Measurements from ENCODE around the gene MACIR. TPM values are rescaled to one million over a fixed set of nuclear protein-coding genes. Genes with fewer than 3 reads are reported as not detected.

MACIR gene, protein sequence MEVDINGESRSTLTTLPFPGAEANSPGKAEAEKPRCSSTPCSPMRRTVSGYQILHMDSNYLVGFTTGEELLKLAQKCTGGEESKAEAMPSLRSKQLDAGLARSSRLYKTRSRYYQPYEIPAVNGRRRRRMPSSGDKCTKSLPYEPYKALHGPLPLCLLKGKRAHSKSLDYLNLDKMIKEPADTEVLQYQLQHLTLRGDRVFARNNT
- total RNA-seq: 10.8 and 11.6 TPM in 2 replicates

DNA sequence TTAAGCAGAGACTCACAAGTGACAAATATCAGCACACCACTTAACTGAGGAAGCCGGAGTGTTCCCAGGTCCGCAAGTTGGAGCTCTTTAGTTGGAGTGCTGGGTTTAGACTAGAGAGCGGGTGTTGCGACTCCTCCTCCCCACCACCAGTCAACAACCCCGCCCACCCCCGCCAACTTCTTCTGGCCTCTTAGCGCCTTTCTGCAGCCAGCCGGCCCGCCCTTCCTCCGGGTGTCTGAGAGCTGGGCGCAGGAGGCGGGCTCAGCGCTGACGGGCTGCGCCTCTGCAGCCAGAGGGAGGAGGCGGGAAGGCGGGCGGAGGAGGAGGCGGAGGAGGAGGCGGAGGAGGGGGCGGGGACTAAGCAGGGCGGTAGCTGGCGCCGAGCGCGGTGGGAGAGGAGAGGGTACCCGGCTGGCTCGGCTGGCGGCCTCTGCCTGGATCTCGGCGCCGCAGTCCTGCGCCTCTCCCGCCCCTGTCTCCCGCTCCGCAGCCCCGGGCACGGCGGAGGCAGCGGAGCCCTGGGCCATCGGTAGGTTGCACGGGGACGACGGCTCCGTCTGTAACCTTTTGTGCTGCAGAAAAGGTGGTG lies at the start of gene MACIR:
Gene MACIR (plus strand): TSS at position 396 of the 589 bp plus-strand sequence. CDS start 17,157 bp downstream, outside the sequence.
- H3K27me3 ChIP-seq (ENCODE audit: control insufficient read depth, insufficient read depth, low read length): no peaks in the 10 kb centered on the region
- no peak for TF ChIP-seq CTCF (IDR thresholded peaks at IDR 0.05; ENCODE audit: insufficient read depth, low read length, severe bottlenecking)
- no peak for FAIRE-seq
- H3K36me3 ChIP-seq (ENCODE audit: control insufficient read depth, insufficient read depth, low read length): no peaks in the 10 kb centered on the region
- DNase-seq (ENCODE audit: low read depth): peak; percentile 91
- peak within 1 kb of the TSS; percentile 95 for H3K4me3 ChIP-seq (ENCODE audit: low read depth, low read length)

DNA sequence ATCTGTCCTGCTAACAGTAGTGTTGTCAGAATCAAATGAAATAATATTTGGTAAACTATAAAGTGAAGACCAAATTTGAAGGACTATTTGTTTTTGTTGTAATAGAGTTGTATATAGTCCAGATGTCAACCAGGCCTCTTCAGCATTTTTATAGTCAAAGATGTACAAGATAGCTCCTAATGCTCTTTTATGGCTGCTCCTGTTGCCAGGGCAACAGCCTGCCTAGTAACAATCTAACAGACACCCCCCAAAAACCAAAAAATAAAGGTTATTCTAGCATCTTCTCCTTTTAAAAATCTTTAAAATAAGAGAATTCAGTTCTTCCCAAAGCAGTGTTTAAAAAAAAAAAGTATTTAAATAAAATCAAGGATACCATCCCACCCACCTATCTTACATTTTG lies 49.5 kb upstream of the MACIR start:
- H3K36me3 ChIP-seq (ENCODE audit: control insufficient read depth, insufficient read depth, low read length): no peaks in the 10 kb centered on the region
- FAIRE-seq (no peak), DNase-seq (ENCODE audit: low read depth) (no peak)
- TF ChIP-seq CTCF (IDR thresholded peaks at IDR 0.05; ENCODE audit: insufficient read depth, low read length, severe bottlenecking): no peak
- no peak overlapping the region for H3K4me3 ChIP-seq (ENCODE audit: low read depth, low read length)
- H3K27me3 ChIP-seq (ENCODE audit: control insufficient read depth, insufficient read depth, low read length): no peaks in the 10 kb centered on the region

DNA sequence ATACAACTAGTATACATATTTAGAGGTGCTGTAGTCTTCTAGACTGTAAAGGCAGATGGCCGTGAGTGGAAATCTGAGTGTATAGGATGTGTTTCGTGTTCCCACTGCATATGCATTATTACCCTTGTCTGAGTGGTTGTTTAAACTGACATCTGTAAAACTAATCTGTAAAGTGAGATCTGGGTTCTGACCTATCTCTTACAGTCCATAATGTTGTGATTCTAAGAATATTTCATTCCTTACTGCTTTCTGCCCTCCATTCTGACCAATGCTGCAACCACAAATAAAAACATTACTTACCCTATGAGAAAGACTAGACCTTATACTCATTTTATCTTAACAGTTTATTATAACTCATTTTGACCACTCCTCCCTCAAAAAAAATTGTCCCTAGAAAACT lies 47.6 kb upstream of the MACIR start:
- Histone ChIP-seq H3K27me3 (ENCODE audit: control insufficient read depth, insufficient read depth, low read length) (no peaks in the 10 kb centered on the region), H3K36me3 (ENCODE audit: control insufficient read depth, insufficient read depth, low read length) (no peaks in the 10 kb centered on the region), H3K4me3 (ENCODE audit: low read depth, low read length) (no peak overlapping the region)
- FAIRE-seq (no peak), DNase-seq (ENCODE audit: low read depth) (no peak)
- TF ChIP-seq CTCF (IDR thresholded peaks at IDR 0.05; ENCODE audit: insufficient read depth, low read length, severe bottlenecking): no peak

GRCh38 chr5:103211576-103212561 lies 46.7 kb upstream of the MACIR start:
- TF ChIP-seq CTCF (IDR thresholded peaks at IDR 0.05; ENCODE audit: insufficient read depth, low read length, severe bottlenecking): no peak
- Histone ChIP-seq H3K4me3 (ENCODE audit: low read depth, low read length) (no peak overlapping the region), H3K27me3 (ENCODE audit: control insufficient read depth, insufficient read depth, low read length) (no peaks in the 10 kb centered on the region), H3K36me3 (ENCODE audit: control insufficient read depth, insufficient read depth, low read length) (no peaks in the 10 kb centered on the region)
- no peak for FAIRE-seq
- no peak for DNase-seq (ENCODE audit: low read depth)

- Histone ChIP-seq H3K27me3 (ENCODE audit: control insufficient read depth, insufficient read depth, low read length) (no peaks in the 10 kb centered on the region), H3K36me3 (ENCODE audit: control insufficient read depth, insufficient read depth, low read length) (no peaks in the 10 kb centered on the region), H3K4me3 (ENCODE audit: low read depth, low read length) (no peak overlapping the region)
- DNase-seq (ENCODE audit: low read depth): no peak
- no peak for TF ChIP-seq CTCF (IDR thresholded peaks at IDR 0.05; ENCODE audit: insufficient read depth, low read length, severe bottlenecking)
- FAIRE-seq: no peak
These were observed 42.4 kb upstream of the MACIR start for GRCh38 chr5:103216137-103216536.
